Measurements from ENCODE around the gene SLCO4A1. TPM values are rescaled to one million over a fixed set of nuclear protein-coding genes. Genes with fewer than 3 reads are reported as not detected.

The SLCO4A1 gene
- total RNA-seq, 1 donor from 2014 or later = 1.2 TPM

- Mint-ChIP-seq H3K9me3 (ENCODE audit: unreplicated experiment) (no peaks in the 10 kb centered on the region), H3K4me1 (ENCODE audit: unreplicated experiment) (peaks cover 14% of the 10 kb centered on the region), H3K4me3 (ENCODE audit: unreplicated experiment) (no peak overlapping the region), H3K36me3 (ENCODE audit: unreplicated experiment) (no peaks in the 10 kb centered on the region), H3K27me3 (ENCODE audit: unreplicated experiment) (peaks cover 14% of the 10 kb centered on the region), H3K27ac (ENCODE audit: unreplicated experiment) (no peak overlapping the region)
- TF ChIP-seq, protein P1, sequence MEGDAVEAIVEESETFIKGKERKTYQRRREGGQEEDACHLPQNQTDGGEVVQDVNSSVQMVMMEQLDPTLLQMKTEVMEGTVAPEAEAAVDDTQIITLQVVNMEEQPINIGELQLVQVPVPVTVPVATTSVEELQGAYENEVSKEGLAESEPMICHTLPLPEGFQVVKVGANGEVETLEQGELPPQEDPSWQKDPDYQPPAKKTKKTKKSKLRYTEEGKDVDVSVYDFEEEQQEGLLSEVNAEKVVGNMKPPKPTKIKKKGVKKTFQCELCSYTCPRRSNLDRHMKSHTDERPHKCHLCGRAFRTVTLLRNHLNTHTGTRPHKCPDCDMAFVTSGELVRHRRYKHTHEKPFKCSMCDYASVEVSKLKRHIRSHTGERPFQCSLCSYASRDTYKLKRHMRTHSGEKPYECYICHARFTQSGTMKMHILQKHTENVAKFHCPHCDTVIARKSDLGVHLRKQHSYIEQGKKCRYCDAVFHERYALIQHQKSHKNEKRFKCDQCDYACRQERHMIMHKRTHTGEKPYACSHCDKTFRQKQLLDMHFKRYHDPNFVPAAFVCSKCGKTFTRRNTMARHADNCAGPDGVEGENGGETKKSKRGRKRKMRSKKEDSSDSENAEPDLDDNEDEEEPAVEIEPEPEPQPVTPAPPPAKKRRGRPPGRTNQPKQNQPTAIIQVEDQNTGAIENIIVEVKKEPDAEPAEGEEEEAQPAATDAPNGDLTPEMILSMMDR (IDR thresholded peaks at IDR 0.05) = no peak
- DNase-seq (ENCODE audit: extremely low spot score, unreplicated experiment) = no peak
Measured at GRCh38 chr20:62692801-62693523, 50.7 kb downstream of the SLCO4A1 start.

GRCh38 chr20:62693524-62693922 lies 51.2 kb downstream of the SLCO4A1 start:
- Mint-ChIP-seq H3K27me3 (ENCODE audit: unreplicated experiment) (peaks cover 14% of the 10 kb centered on the region), H3K4me1 (ENCODE audit: unreplicated experiment) (peaks cover 11% of the 10 kb centered on the region)
- TF ChIP-seq, protein P1 (IDR thresholded peaks at IDR 0.05) = no peak

DNA sequence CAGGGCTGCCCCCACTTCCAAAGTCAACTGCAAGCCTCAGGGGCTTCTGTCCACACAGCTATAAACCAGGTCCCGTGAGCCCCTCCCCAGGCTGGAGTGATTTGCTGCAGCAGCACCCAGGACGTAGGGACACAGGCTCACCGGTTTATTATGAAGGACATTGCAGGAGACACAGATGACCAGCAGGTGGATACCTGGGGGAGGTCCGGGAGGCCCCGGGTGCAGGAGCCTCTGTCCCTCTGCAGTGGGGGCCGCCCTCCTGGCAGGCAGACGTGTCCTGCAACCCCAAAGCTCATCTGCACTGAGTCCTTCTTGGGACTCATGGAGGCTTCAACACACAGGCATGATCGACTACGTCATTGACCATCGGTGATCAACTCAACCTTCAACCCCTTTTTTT lies 51.8 kb downstream of the SLCO4A1 start:
- no peak for DNase-seq (ENCODE audit: extremely low spot score, unreplicated experiment)
- Mint-ChIP-seq H3K36me3 (ENCODE audit: unreplicated experiment) (no peaks in the 10 kb centered on the region), H3K27ac (ENCODE audit: unreplicated experiment) (no peak overlapping the region), H3K4me1 (ENCODE audit: unreplicated experiment) (peaks cover 5% of the 10 kb centered on the region), H3K4me3 (ENCODE audit: unreplicated experiment) (no peak overlapping the region), H3K27me3 (ENCODE audit: unreplicated experiment) (peaks cover 14% of the 10 kb centered on the region), H3K9me3 (ENCODE audit: unreplicated experiment) (no peaks in the 10 kb centered on the region)
- TF ChIP-seq, protein P1 (IDR thresholded peaks at IDR 0.05) = no peak

More at GRCh38 chr20:62693524-62693922, 51.2 kb downstream of the SLCO4A1 start:
- Mint-ChIP-seq H3K36me3 (ENCODE audit: unreplicated experiment) (no peaks in the 10 kb centered on the region), H3K4me3 (ENCODE audit: unreplicated experiment) (no peak overlapping the region), H3K27ac (ENCODE audit: unreplicated experiment) (no peak overlapping the region), H3K9me3 (ENCODE audit: unreplicated experiment) (no peaks in the 10 kb centered on the region)
- DNase-seq (ENCODE audit: extremely low spot score, unreplicated experiment) = no peak

DNA sequence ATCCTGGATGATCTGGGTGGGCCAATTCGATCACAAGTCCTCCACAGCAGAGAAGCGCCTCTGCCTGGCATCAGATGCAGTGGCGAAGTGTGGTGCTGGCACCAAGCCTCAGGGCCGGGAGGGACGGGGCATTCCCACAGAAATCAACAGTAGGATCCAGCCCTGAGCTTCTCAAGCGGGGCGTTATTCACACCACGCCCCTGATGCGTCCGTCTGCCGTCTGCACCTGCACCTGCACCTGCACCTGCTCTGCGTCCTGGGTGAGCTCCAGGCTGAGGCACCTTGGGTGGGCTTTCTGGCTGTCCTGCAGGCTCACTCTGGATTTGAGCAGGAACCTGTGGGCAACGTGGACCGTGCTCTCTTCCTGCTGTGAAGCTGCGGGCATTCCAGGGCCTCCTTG lies 52.6 kb downstream of the SLCO4A1 start:
- peaks cover 4% of the 10 kb centered on the region for H3K4me1 Mint-ChIP-seq (ENCODE audit: unreplicated experiment)
- no peaks in the 10 kb centered on the region for H3K9me3 Mint-ChIP-seq (ENCODE audit: unreplicated experiment)

More for the DNA sequence above, 52.6 kb downstream of the SLCO4A1 start:
- H3K36me3 Mint-ChIP-seq (ENCODE audit: unreplicated experiment) = no peaks in the 10 kb centered on the region
- no peak overlapping the region for H3K27ac Mint-ChIP-seq (ENCODE audit: unreplicated experiment)
- TF ChIP-seq, protein P1 (IDR thresholded peaks at IDR 0.05) = no peak
- DNase-seq (ENCODE audit: extremely low spot score, unreplicated experiment) = no peak
- peaks cover 14% of the 10 kb centered on the region for H3K27me3 Mint-ChIP-seq (ENCODE audit: unreplicated experiment)
- no peak overlapping the region for H3K4me3 Mint-ChIP-seq (ENCODE audit: unreplicated experiment)
